B cell (primary cell): ENCODE measurements around the gene ZNF662. TPM values are rescaled to one million over a fixed set of nuclear protein-coding genes. Genes with fewer than 3 reads are reported as not detected.

Experiments used
- ATAC-seq: fragments of 200-7000 bp; cut with Tn5 transposase; one replicate; pipeline ENCODE4 v1.10.0; 2021; ENCODE audit warnings: low read depth, mild to moderate bottlenecking, moderate number of reproducible peaks, moderate library complexity
- CTCF ChIA-PET: fragments of 350-600 bp; sonication (Branson Sonifier 250); formaldehyde crosslinking; loops from one replicate; lab custom pipeline; 2021; ENCODE audit warnings: antibody characterized with exemption, inconsistent platforms; lab: Charles Lee
- POLR2A ChIA-PET: fragments of 350-600 bp; sonication (Branson Sonifier 250); formaldehyde crosslinking; loops from one replicate; lab custom pipeline; 2021; ENCODE audit warnings: antibody characterized with exemption; lab: Charles Lee
- DNase-seq: peaks from one replicate; pipeline ENCODE4 v3.0.0; 2013
- H2AFZ ChIP-seq: 2 replicates; pipeline ENCODE4 v1.6.1; 2012; ENCODE audit warnings: mild to moderate bottlenecking, low read depth, low read length; ENCODE audit not compliant: insufficient read depth, poor library complexity, severe bottlenecking
- H3K27ac ChIP-seq, 2 donors: 1 replicate in 1 of 2; 2 replicates in 1 of 2; pipeline ENCODE4 v1.5.1; 2012 to 2013; ENCODE audit warnings: low read length in 2 of 2, mild to moderate bottlenecking in 2 of 2, moderate library complexity in 1 of 2
- H3K27me3 ChIP-seq, 4 experiments: fragments of 200-600 bp in 1 of 4; sonication (generic) in 1 of 4; replicated peaks in 1 of 4; 1 replicate in 2 of 4; 2 replicates in 2 of 4; pipeline versions ENCODE4 v1.6.1 to v1.7.0; 2013 to 2016; ENCODE audit warnings: low read length in 3 of 4, mild to moderate bottlenecking in 2 of 4, mixed read lengths in 1 of 4, moderate library complexity in 1 of 4; ENCODE audit not compliant: insufficient read depth in 4 of 4, control insufficient read depth in 3 of 4; ENCODE audit errors: control extremely low read depth in 1 of 4
- H3K36me3 ChIP-seq, 2 experiments: replicated peaks in 1 of 2; 1 replicate in 1 of 2; 2 replicates in 1 of 2; pipeline versions ENCODE4 v1.6.1 to v1.7.1; 2013; ENCODE audit warnings: low read length in 1 of 2; ENCODE audit not compliant: insufficient read depth in 2 of 2, control insufficient read depth in 1 of 2; ENCODE audit errors: control extremely low read depth in 1 of 2, extremely low read depth in 1 of 2
- H3K4me1 ChIP-seq, 2 donors: fragments of 200-600 bp in 1 of 2; sonication (generic) in 1 of 2; 1 replicate in 1 of 2; 2 replicates in 1 of 2; pipeline versions ENCODE4 v1.5.1 to v1.6.1; 2013 to 2017; ENCODE audit warnings: low read length in 2 of 2; ENCODE audit not compliant: control insufficient read depth in 2 of 2, insufficient read depth in 2 of 2
- H3K4me2 ChIP-seq: replicated peaks from 2 replicates; pipeline ENCODE3; 2012; ENCODE audit warnings: mild to moderate bottlenecking, low read depth, low read length; ENCODE audit not compliant: poor library complexity, severe bottlenecking
- H3K4me3 ChIP-seq, 5 experiments: fragments of 200-600 bp in 1 of 5; sonication (generic) in 1 of 5; 1 replicate in 3 of 5; 2 replicates in 2 of 5; pipeline versions ENCODE4 v1.5.1 to v1.7.0; 2011 to 2016; ENCODE audit warnings: low read length in 4 of 5, mild to moderate bottlenecking in 4 of 5, low read depth in 2 of 5, control low read depth in 1 of 5, moderate library complexity in 1 of 5; ENCODE audit not compliant: insufficient read depth in 1 of 5; ENCODE audit errors: control extremely low read depth in 1 of 5, extremely low read depth in 1 of 5
- H3K79me2 ChIP-seq: fragments of 200-600 bp; sonication (generic); one replicate; pipeline ENCODE4 v1.6.0; 2016; ENCODE audit warnings: low read length; ENCODE audit not compliant: control insufficient read depth, insufficient read depth
- H3K9ac ChIP-seq: fragments of 200-600 bp; sonication (generic); 2 replicates; pipeline ENCODE4 v1.6.1; 2017; ENCODE audit warnings: mild to moderate bottlenecking, low read length, moderate library complexity
- H3K9me3 ChIP-seq, 3 donors: one replicate each; pipeline versions ENCODE4 v1.6.1 to v1.7.1; 2013; ENCODE audit warnings: low read length in 2 of 3; ENCODE audit not compliant: control insufficient read depth in 2 of 3, insufficient read depth in 1 of 3; ENCODE audit errors: control extremely low read depth in 1 of 3
- H4K20me1 ChIP-seq: 2 replicates; pipeline ENCODE4 v1.6.0; 2012; ENCODE audit warnings: mild to moderate bottlenecking, low read length; ENCODE audit not compliant: insufficient read depth, control insufficient read depth, poor library complexity, severe bottlenecking
- H3K27ac Mint-ChIP-seq: one replicate; pipeline ENCODE4 v1.8.0; 2021; ENCODE audit warnings: mixed read lengths
- H3K27me3 Mint-ChIP-seq: one replicate; pipeline ENCODE4 v1.8.0; 2021; ENCODE audit warnings: mixed read lengths
- H3K4me1 Mint-ChIP-seq: one replicate; pipeline ENCODE4 v1.8.0; 2021; ENCODE audit warnings: mixed read lengths
- H3K4me3 Mint-ChIP-seq: one replicate; pipeline ENCODE4 v1.8.0; 2021; ENCODE audit warnings: mixed read lengths
- H3K9me3 Mint-ChIP-seq: one replicate; pipeline ENCODE4 v1.8.0; 2022; ENCODE audit warnings: mixed read lengths; ENCODE audit not compliant: insufficient read depth
- CTCF ChIP-seq: fragments of 200-600 bp; IDR thresholded peaks from one replicate; pipeline ENCODE4 v1.8.0; 2022; ENCODE audit warnings: antibody characterized with exemption, mild to moderate bottlenecking
- EZH2 ChIP-seq: IDR thresholded peaks from 2 replicates; pipeline ENCODE4 v1.6.1; 2012; ENCODE audit warnings: borderline replicate concordance, low read depth, mild to moderate bottlenecking, moderate library complexity, low read length; ENCODE audit not compliant: insufficient read depth, poor library complexity, severe bottlenecking
- WGBS: methylation state at CpG from one replicate; pipeline ENCODE4 v1.1.5; 2013; ENCODE audit warnings: missing lambda C conversion rate; ENCODE audit not compliant: insufficient coverage; 5-methylcytosine and 5-hydroxymethylcytosine counted together
- intact Hi-C: fragments of 100-400 bp; cut with micrococcal nuclease; formaldehyde crosslinking; loops from one replicate; pipeline ENCODE4 v1.10.0; 2022
- polyA plus RNA-seq: library from polyadenylated mRNA; depleted of rRNA; stranded (reverse); fragments of >200 nt; gene quantifications from 2 replicates; pipeline ENCODE4 v1.2.3, GENCODE V29; 2012
- total RNA-seq, 2 donors: library from RNA; stranded (reverse); fragments of 120-200 nt in 1 of 2; gene quantifications; 1 replicate in 1 of 2; 2 replicates in 1 of 2; pipeline versions ENCODE4 v1.2.3 to v1.2.4, GENCODE V29; 2013 to 2022

ZNF662 gene
- total and polyA plus RNA-seq, 2 donors (not counting 1 experiment from before 2014, with no cell fraction given): 0.12 to 0.42 TPM

GRCh38 chr3:42894698-42895579 is 11.0 kb upstream of the ZNF662 start:
- POLR2A ChIA-PET: no interaction called here
- CTCF ChIA-PET: interaction anchor here (1.6 kb wide), 1 partner anchor 67 kb away, joined by 3 read pairs; no protein-coding TSS in a partner anchor
- no peak overlapping the region for H3K27ac Mint-ChIP-seq
- H3K9ac ChIP-seq: no peak overlapping the region
- ATAC-seq: no peak
- H3K4me2 ChIP-seq: no peak overlapping the region
- no peaks in the 10 kb centered on the region for H4K20me1 ChIP-seq
- no peaks in the 10 kb centered on the region for H3K4me1 Mint-ChIP-seq
- DNase-seq: no peak
- WGBS: 86% methylated on average over 1 of the region's 3 CpGs
- TF ChIP-seq CTCF (no peak), EZH2 (no peak)
- no peak overlapping the region for H2AFZ ChIP-seq
- no peaks in the 10 kb centered on the region for H3K9me3 ChIP-seq
- H3K27me3 ChIP-seq: peaks cover 0 to 7% (median 4%) of the 10 kb centered on the region in 4 experiments
- H3K27me3 Mint-ChIP-seq: peaks cover 24% of the 10 kb centered on the region
- H3K36me3 ChIP-seq: no peaks in the 10 kb centered on the region
- H3K4me1 ChIP-seq: no peaks in the 10 kb centered on the region
- H3K4me3 ChIP-seq: no peak overlapping the region
- no peak overlapping the region for H3K27ac ChIP-seq
- no peaks in the 10 kb centered on the region for H3K9me3 Mint-ChIP-seq
- intact Hi-C loops: no loop called here
- no peak overlapping the region for H3K4me3 Mint-ChIP-seq
- H3K79me2 ChIP-seq: no peaks in the 10 kb centered on the region

DNA sequence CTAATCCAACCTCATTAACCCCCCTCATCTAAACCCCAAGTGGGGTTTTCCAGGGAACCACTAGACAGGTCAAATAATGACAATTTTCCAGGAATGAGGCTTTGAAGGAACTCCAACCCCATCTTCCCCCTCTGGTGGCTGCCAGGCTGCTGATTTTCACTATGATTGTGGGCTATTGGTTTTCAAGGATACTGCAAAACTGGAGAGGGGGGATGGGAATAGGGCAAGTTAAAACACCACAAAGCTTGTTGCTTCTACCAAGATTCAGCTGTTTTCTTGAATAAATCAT is 10.4 kb upstream of the ZNF662 start:
- no peaks in the 10 kb centered on the region for H3K36me3 ChIP-seq
- no peaks in the 10 kb centered on the region for H3K9me3 ChIP-seq
- no peaks in the 10 kb centered on the region for H3K4me1 ChIP-seq
- ChIA-PET CTCF (no interaction called here), POLR2A (no interaction called here)
- TF ChIP-seq EZH2 (no peak), CTCF (no peak)
- DNase-seq: no peak
- no peaks in the 10 kb centered on the region for H4K20me1 ChIP-seq
- no peak overlapping the region for H3K4me3 Mint-ChIP-seq
- no peak overlapping the region for H3K27ac Mint-ChIP-seq
- no peaks in the 10 kb centered on the region for H3K9me3 Mint-ChIP-seq
- H3K9ac ChIP-seq: no peak overlapping the region
- no peaks in the 10 kb centered on the region for H3K4me1 Mint-ChIP-seq
- H3K27me3 Mint-ChIP-seq: peaks cover 21% of the 10 kb centered on the region
- intact Hi-C loops: no loop called here
- no peaks in the 10 kb centered on the region for H3K79me2 ChIP-seq
- no peak overlapping the region for H2AFZ ChIP-seq
- peaks cover 0 to 7% (median 4%) of the 10 kb centered on the region in 4 experiments for H3K27me3 ChIP-seq
- H3K4me2 ChIP-seq: no peak overlapping the region
- no peak for ATAC-seq
- H3K4me3 ChIP-seq: no peak overlapping the region
- no peak overlapping the region for H3K27ac ChIP-seq
